ENCODE data around the gene MYL6. TPM values are rescaled to one million over a fixed set of nuclear protein-coding genes. Genes with fewer than 3 reads are reported as not detected.

MYL6 gene
- total RNA-seq, 4 donors from 2014 or later = 1,882 to 4,580 (median 2,293) TPM

DNA sequence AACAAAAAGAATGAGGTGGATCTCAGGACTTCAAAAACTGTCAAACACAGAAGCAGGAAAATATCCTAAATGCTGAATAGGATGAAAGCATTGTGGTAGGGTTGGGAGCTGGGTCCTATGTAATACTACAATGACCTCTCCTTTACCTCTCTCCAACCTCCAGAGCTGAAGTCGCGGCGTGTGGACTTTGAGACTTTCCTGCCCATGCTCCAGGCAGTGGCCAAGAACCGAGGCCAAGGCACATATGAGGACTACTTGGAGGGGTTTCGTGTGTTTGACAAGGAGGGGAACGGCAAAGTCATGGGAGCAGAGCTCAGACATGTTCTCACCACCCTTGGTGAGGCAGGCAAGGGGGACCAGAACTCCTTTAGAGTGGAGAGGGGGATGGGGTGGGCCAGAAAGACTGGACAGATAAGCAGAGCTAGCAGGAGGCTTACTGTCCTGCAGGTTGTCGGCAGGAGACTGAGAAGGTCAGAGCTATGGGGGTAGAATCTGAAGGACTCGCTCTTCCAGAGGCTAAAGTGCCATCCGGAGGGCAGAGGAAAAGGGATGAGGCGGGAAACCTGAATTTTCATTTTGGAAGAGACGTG, 2.8 kb upstream of the MYL6 start:
- TF ChIP-seq, protein P1, sequence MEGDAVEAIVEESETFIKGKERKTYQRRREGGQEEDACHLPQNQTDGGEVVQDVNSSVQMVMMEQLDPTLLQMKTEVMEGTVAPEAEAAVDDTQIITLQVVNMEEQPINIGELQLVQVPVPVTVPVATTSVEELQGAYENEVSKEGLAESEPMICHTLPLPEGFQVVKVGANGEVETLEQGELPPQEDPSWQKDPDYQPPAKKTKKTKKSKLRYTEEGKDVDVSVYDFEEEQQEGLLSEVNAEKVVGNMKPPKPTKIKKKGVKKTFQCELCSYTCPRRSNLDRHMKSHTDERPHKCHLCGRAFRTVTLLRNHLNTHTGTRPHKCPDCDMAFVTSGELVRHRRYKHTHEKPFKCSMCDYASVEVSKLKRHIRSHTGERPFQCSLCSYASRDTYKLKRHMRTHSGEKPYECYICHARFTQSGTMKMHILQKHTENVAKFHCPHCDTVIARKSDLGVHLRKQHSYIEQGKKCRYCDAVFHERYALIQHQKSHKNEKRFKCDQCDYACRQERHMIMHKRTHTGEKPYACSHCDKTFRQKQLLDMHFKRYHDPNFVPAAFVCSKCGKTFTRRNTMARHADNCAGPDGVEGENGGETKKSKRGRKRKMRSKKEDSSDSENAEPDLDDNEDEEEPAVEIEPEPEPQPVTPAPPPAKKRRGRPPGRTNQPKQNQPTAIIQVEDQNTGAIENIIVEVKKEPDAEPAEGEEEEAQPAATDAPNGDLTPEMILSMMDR (IDR thresholded peaks at IDR 0.05; ENCODE audit: low read depth) = no peak

GRCh38 chr12:56157201-56158028, 744 bp upstream of the MYL6 start:
- TF ChIP-seq, protein P1 (IDR thresholded peaks at IDR 0.05; ENCODE audit: low read depth) = no peak

- TF ChIP-seq, protein P1 (IDR thresholded peaks at IDR 0.05; ENCODE audit: low read depth) = no peak
Measured at GRCh38 chr12:56158926-56159461, 835 bp downstream of the MYL6 start.

DNA sequence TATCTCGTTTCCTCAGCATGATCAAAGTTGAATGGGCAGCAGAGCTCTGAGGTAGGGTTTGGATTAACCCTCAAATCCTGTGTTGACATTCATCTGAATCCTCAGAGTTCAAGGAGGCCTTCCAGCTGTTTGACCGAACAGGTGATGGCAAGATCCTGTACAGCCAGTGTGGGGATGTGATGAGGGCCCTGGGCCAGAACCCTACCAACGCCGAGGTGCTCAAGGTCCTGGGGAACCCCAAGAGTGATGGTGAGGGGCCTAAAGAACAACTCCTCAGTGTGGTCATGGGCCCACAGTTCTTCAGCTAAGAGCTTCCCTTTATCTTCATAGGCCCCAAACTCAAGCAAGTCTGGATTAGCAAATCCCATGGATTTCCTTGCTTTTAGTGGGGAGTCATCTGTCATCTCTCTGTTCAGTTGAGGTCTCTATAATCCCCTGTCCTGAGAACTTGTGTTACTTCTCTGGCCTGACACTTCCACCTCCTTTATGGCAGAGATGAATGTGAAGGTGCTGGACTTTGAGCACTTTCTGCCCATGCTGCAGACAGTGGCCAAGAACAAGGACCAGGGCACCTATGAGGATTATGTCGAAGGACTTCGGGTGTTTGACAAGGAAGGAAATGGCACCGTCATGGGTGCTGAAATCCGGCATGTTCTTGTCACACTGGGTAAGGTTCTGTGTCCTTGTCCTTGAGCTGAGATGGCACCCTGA, 1.5 kb downstream of the MYL6 start:
- TF ChIP-seq, protein P1 (IDR thresholded peaks at IDR 0.05; ENCODE audit: low read depth) = no peak

GRCh38 chr12:56160193-56160763, 2.1 kb downstream of the MYL6 start:
- TF ChIP-seq, protein P1 (IDR thresholded peaks at IDR 0.05; ENCODE audit: low read depth) = no peak

DNA sequence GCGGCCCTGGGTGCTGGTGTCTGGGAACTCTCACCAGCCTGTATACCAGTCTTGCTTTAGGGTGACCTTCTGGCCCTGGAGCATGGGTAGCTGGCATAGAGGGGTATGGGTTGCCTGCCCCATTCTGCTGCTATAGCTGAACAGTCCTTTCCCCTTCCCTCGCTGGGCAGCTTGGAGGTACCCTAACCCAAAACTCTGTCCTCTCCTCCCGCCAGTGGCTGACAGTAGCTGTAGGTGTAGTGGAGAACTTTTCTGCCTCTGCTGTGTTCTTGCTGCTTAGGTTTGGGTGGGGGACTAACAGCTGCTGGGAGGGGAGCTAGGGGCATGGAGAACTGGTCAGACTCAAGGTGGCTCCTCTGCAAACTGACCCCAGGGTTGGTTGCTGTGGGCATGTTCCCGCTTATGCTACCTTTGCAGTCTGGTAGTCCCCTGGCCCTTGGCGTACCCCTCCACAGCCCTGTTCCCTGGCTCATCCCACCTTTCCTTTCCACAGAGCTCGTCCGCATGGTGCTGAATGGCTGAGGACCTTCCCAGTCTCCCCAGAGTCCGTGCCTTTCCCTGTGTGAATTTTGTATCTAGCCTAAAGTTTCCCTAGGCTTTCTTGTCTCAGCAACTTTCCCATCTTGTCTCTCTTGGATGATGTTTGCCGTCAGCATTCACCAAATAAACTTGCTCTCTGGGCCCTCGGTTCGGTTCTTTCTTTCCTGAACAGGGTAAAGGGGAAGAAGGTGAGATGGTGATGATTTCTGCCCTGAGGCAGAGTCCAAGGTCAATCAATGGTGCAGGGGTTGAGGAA, 2.9 kb downstream of the MYL6 start:
- TF ChIP-seq, protein P1 (IDR thresholded peaks at IDR 0.05; ENCODE audit: low read depth) = no peak
